HUDEP-2 (cell line): ENCODE data around the gene HOATZ.

Experiments
- DNase-seq, 76 experiments: peaks; one replicate each; lab custom pipeline; 2025; ENCODE audit not compliant: unreplicated experiment in 76 of 76; lab: John Stamatoyannopoulos, UW

HOATZ gene

DNA sequence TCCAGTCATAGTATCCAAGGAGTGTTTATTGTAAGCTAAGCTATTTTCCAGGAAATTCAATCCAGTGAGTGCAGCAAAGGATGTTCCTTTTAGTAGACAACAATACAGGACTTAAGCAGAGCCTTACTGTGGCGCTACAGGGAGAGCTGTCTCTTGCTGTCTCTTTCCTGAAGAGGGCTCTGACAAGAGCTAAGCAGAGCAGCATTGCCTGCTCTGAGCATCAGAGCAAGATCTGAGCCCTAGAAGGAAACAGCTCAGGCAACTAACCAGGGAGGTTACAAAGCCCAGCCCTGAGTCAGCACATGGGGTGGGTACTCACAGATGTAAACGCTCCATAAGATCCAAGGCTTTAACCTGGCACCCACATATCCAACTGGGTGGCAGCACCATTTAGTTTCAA is 33.9 kb downstream of the HOATZ start:
- DNase-seq = no peak

DNA sequence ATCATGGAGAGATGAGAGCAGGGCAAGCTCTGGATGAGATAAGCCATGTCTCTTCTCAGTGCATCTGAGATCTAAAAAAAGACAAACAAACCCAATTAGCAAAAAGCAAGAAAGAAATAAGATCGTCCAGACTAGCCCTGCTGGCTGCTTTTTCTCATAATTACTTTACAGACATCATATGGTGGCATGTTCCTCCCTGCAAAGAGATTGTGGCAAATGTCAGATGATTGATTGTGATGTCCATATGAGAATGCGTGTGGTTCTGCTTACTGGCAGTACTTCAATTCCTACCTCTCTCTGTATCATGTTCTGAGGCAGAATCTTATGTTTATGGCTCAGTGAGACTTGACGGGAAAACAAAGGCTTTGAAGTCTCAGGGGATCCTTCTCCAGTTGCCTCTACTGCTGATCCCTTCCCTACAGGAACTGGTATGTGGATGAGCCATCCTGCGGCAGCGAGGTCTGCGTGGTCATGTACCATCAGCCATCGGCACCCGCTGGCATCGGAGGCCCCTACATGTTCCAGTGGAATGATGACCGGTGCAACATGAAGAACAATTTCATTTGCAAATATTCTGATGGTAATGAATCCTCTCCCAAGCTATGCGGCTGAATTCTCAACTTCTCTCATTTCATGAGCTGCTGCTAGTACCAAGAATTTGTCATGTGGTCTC is 34.8 kb downstream of the HOATZ start:
- DNase-seq = no peak

- no peak for DNase-seq
Observed at GRCh38 chr11:111549869-111550203, 35.3 kb downstream of the HOATZ start.

GRCh38 chr11:111550258-111550657 is 35.7 kb downstream of the HOATZ start:
- no peak for DNase-seq

DNA sequence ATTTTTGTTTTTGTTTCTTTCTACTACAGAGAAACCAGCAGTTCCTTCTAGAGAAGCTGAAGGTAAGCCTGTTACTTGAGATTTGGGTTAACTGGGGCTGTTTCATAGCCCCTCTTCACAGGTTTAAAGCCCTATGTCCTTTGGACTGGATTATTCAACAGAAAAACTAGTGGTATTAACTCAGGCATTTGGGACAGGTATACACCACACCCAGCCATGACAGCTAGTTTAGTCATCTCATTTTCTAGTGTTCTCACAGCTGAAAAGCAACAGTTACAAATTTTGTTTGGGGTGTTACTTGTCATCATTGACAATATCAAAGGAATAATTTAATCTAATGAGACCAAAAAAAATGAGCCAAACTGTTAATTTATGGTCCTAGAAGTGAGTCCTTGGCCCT is 40.0 kb downstream of the HOATZ start:
- DNase-seq = no peak

- DNase-seq = no peak
Observed at GRCh38 chr11:111555255-111555654, 40.7 kb downstream of the HOATZ start.

DNA sequence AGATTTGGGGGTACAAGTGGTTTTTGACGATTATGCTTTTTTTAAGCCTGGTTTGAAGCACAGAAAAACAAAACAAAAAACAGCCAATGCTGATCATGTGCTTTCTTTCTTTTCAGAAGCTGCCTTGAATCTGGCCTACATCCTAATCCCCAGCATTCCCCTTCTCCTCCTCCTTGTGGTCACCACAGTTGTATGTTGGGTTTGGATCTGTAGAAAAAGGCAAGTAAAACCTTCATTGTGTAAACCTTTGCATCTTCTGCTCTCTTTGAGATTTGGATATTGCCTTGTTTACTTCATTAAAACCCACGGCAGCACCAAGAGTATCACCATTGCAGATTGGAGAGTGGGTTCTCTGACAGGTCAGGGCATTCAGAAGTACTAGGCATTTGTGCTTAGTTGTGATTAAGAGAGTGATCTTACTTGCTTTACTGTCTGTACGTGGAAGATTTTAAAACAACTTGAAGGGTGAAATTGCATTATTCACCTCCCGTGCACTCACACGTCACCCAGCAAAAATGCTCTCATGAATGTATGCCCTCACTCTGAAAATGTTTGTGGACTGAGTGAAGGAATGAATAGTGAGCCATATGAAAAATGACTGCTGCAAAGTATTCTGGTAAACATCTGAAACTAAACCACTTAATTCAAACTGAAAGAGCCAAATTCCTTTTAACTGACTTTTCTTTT is 43.0 kb downstream of the HOATZ start:
- DNase-seq = no peak

DNA sequence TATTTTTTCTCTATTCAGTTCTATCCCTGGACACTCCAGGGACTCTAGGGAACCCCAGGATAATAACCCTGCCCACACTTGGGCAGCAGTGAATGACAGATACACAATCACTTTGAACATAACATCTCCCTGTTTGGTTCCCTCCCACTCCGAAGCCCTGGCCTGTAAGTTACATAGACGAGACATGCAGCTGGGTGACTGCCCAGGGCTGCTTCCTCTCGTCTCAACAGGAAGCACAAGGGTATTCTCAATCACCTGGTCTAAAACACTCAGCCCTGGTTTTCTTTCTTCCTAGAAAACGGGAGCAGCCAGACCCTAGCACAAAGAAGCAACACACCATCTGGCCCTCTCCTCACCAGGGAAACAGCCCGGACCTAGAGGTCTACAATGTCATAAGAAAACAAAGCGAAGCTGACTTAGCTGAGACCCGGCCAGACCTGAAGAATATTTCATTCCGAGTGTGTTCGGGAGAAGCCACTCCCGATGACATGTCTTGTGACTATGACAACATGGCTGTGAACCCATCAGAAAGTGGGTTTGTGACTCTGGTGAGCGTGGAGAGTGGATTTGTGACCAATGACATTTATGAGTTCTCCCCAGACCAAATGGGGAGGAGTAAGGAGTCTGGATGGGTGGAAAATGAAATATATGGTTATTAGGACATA is 45.4 kb downstream of the HOATZ start:
- no peak for DNase-seq

GRCh38 chr11:111560800-111561199 is 46.2 kb downstream of the HOATZ start:
- no peak for DNase-seq

DNA sequence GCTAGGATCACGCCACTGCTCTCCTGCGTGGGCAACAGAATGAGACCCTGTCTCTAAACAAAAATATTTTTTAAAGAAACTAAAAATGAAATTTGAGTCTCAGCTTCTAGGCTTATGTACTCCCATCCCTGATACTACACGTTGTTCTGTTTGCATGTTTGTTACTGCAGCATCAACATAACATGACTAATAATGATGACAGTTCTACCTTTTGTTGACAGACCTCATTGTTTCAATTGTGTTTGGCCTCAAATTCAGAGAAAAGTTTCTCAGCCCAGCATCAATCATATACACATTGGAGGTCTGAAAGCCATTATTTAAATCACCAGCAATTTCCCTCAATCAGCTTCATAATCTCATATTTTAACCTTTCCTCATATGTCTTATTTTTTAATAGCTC is 46.7 kb downstream of the HOATZ start:
- DNase-seq = no peak

GRCh38 chr11:111561791-111562325 is 47.3 kb downstream of the HOATZ start:
- DNase-seq = no peak

- DNase-seq = no peak
Observed at GRCh38 chr11:111562692-111563389, 48.3 kb downstream of the HOATZ start.

- DNase-seq = peak in 52 of 76 experiments; percentile 3 to 75 (median 42)
Observed at GRCh38 chr11:111565114-111565720, 50.6 kb downstream of the HOATZ start.

DNA sequence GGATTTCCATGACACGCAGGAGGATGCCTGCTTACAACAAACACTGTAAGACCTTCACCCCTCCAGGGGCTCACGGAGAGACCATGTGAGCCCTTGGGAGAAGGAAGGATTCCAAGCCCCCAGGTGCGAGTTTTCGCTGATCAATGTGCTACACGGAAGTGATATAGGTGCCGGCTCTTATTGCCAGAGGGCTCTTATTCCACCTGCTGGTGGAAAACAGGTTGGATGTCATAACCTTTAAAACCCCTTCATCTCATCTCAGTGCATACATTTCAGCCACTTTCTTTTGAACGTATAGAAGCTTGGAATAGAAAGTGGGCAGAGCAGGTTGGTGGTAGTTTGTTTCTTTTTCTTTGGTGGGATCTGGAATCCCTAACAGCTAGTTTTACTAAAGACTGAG is 51.7 kb downstream of the HOATZ start:
- no peak for DNase-seq

DNA sequence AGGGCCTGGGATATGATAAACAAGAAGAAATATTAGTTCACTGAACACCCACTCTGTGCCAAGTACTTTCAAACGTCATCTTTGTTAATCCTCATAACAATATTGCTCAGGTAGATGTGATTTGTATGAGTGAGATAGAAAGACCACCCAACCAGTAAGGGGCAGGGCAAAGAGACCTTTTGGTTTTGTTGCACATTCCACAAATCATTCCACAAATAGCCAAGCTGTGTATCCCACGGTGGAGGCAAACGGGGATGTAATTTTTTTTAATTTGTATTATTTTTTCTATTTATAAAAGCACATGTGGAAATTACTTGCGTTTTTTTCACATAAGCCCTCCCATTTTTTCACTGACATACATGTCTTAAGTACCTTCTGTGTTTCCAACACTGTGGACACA is 54.9 kb downstream of the HOATZ start:
- DNase-seq = no peak

- DNase-seq = no peak
Observed at GRCh38 chr11:111570796-111571195, 56.2 kb downstream of the HOATZ start.

DNA sequence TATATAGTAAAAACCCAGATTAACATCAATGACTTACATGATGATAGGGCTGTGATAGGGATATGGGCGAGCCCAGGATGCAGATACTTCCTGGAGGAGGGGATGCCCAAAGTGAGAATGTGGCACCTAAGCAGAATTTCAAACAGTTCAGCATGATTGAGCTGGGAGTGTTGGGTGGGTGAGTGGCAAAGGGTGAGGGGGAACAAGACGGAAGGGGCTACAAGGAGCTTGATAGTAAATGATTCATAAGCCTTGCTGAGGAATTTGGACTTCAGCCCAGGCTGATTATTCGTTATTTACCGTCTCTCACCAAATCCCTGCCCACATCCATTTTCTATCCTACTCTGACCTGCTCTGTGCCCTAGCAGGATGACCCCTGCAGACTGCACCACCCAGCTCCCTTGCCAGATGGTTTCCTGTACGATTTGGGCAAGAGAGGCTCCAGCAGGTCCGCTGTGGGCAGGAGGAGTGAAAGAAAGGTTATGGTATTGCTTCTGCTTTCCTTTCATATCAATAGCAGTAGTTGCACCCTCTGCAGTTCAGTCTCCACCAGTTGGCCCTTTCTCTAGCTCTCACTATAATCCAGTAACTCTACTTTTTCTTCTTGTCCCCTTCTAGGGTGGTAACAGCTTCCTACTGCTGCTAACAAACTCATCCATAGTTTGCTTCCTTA is 57.4 kb downstream of the HOATZ start:
- DNase-seq = no peak

DNA sequence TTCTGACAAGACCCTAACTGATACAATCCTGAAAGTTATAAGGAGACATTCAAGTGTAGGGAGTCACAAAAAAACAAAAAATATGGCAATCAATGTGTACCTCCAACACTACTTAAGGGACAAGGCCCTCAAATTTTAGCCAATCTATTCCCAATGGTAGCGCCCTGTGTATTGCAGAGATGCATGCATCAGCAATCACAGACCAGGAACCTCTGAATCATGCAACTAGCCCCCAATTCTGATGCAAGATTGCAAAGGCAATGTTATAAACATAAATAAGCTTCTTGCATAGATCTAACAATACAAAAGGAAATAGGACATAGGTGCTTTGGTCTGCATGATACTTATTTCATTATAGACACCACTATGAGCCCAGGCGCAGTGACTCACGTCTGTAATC is 58.0 kb downstream of the HOATZ start:
- no peak for DNase-seq

DNA sequence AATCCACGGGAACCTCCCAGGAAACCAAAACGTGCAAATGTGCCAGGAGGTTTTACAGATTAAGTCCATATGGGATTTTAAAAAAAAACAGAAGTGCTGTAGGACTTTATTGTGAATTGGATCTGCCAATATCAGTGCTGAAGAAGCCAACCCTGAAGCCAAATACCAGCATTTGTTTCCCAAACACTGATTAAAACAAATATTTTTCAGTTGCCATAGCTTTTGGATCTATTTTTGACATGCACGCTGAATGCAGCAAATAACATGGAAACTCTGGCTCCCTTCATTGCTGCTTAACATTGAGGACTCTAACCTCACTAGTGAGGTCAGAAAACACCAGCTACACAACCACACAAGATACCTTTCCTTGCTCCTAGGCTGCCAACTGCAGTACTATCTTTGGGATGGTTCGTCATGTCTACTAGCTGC is 59.3 kb downstream of the HOATZ start:
- DNase-seq = no peak
